GM20431 (cell line): ENCODE results near the gene MAGI2.

ENCODE experiments used
- in situ Hi-C: fragments of 300-500 bp; cut with MseI, MboI; formaldehyde crosslinking; loops from one replicate; pipeline ENCODE4 v1.15.0; 2020; ENCODE audit warnings: low sequenced_read_pairs; ENCODE audit not compliant: unreplicated experiment

MAGI2 gene

GRCh38 chr7:77983973-77984372 lies 1469.5 kb downstream of the MAGI2 start:
- in situ Hi-C loops = no loop called here

GRCh38 chr7:77982926-77983550 lies 1470.4 kb downstream of the MAGI2 start:
- in situ Hi-C loops = no loop called here

GRCh38 chr7:77980087-77980713 lies 1473.3 kb downstream of the MAGI2 start:
- in situ Hi-C loops = no loop called here

GRCh38 chr7:77979219-77979618 lies 1474.2 kb downstream of the MAGI2 start:
- in situ Hi-C loops = no loop called here

- in situ Hi-C loops = no loop called here
Observed at GRCh38 chr7:77975672-77976480, 1477.6 kb downstream of the MAGI2 start.

- in situ Hi-C loops = no loop called here
Observed at GRCh38 chr7:77971726-77972125, 1481.7 kb downstream of the MAGI2 start.

GRCh38 chr7:77967429-77967828 lies 1486.0 kb downstream of the MAGI2 start:
- in situ Hi-C loops = no loop called here
